Measurements from ENCODE around the gene LAMTOR3.

LAMTOR3 gene

GRCh38 chr4:99872570-99872969, 21.7 kb downstream of the LAMTOR3 start:
- H3K4me3 ChIP-seq (ENCODE audit: low read depth, low read length): no peak overlapping the region
- no peak for TF ChIP-seq CTCF (IDR thresholded peaks at IDR 0.05; ENCODE audit: low read depth, low read length, missing control alignments)
- no peak for DNase-seq (ENCODE audit: low read depth)

- DNase-seq (ENCODE audit: low read depth): no peak
- TF ChIP-seq CTCF (IDR thresholded peaks at IDR 0.05; ENCODE audit: low read depth, low read length, missing control alignments): no peak
- H3K4me3 ChIP-seq (ENCODE audit: low read depth, low read length): no peak overlapping the region
Measured at GRCh38 chr4:99868126-99868596, 26.1 kb downstream of the LAMTOR3 start.

DNA sequence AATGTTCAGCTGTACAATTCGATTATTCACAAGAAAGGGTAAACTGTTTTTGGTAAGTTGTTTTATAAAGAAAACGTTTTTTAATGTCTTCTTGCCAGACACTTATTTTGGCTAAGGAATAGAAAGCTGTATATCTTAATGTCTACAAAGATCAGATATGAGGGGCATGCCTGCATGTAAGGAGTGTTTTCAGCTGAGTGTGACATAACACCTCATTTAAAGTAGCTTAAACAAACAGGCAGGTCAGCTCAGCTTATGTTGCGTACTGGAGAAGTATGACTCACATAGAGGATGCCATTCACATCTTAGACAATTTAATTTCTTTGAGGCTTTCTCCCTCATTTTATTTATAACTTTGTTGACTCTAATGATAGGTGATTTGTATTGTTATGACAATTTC, 30.4 kb downstream of the LAMTOR3 start:
- no peak for DNase-seq (ENCODE audit: low read depth)
- no peak for TF ChIP-seq CTCF (IDR thresholded peaks at IDR 0.05; ENCODE audit: low read depth, low read length, missing control alignments)
- H3K4me3 ChIP-seq (ENCODE audit: low read depth, low read length): no peak overlapping the region

GRCh38 chr4:99861120-99861905, 32.9 kb downstream of the LAMTOR3 start:
- no peak overlapping the region for H3K4me3 ChIP-seq (ENCODE audit: low read depth, low read length)
- TF ChIP-seq CTCF (IDR thresholded peaks at IDR 0.05; ENCODE audit: low read depth, low read length, missing control alignments): no peak
- no peak for DNase-seq (ENCODE audit: low read depth)

- no peak for TF ChIP-seq CTCF (IDR thresholded peaks at IDR 0.05; ENCODE audit: low read depth, low read length, missing control alignments)
- DNase-seq (ENCODE audit: low read depth): no peak
- H3K4me3 ChIP-seq (ENCODE audit: low read depth, low read length): no peak overlapping the region
Measured at GRCh38 chr4:99860521-99860920, 33.7 kb downstream of the LAMTOR3 start.

DNA sequence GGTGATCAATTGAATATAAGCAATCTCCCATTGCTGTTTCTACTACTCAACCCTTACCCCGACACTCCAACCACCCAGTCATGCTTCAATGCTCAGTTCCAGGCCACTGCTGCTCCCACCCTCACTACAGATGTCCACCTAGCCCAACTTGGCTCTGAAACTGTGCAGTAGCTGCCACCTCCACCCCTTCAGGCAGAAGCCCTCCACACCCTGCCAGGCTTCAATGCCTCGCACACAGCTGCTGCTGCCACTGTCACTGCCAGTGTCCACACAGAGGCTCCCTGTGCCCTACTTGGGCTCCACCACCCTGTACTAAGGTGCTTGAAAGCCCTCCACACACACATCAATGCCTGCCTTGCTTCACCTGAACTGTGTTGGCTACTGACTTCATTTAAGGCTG, 34.6 kb downstream of the LAMTOR3 start:
- TF ChIP-seq CTCF (IDR thresholded peaks at IDR 0.05; ENCODE audit: low read depth, low read length, missing control alignments): no peak
- no peak for DNase-seq (ENCODE audit: low read depth)

DNA sequence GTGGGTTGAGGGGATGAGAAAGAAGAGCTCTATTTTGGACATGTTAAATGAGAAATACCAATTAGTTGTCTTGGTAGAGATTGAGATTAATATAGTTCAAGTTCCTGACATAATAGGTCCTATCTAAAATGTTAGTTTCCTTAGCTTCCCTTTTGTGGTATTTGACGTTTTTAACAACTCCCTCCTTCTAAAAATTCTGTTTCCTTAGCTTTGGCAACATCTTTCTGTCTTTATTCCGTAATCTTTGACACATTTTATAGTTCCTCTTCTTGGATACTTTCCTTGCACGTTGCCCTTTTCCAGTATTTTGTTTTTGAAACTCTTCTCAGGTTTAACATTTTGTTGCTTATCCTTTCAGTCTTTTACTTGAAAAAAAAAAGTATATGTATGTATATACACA, 36.9 kb downstream of the LAMTOR3 start:
- H3K4me3 ChIP-seq (ENCODE audit: low read depth, low read length): no peak overlapping the region
- no peak for TF ChIP-seq CTCF (IDR thresholded peaks at IDR 0.05; ENCODE audit: low read depth, low read length, missing control alignments)
- no peak for DNase-seq (ENCODE audit: low read depth)

More for the DNA sequence above, 34.6 kb downstream of the LAMTOR3 start:
- H3K4me3 ChIP-seq (ENCODE audit: low read depth, low read length): no peak overlapping the region
